PC-3 (cell line): ENCODE data around the gene AOPEP.

ENCODE experiments used
- EZH2 ChIP-seq: fragments of 300-600 bp; sonication (generic); IDR thresholded peaks from one replicate; pipeline ENCODE4 v1.6.1; 2017; ENCODE audit warnings: antibody characterized with exemption, mild to moderate bottlenecking, low read length; ENCODE audit not compliant: unreplicated experiment
- TF ChIP-seq, protein P1 (sequence below): fragments of 300-600 bp; sonication (generic); conservative IDR thresholded peaks from 2 replicates; pipeline ENCODE4 v1.5.1; 2017; ENCODE audit warnings: antibody characterized with exemption, low read depth, mild to moderate bottlenecking, low read length

DNA sequence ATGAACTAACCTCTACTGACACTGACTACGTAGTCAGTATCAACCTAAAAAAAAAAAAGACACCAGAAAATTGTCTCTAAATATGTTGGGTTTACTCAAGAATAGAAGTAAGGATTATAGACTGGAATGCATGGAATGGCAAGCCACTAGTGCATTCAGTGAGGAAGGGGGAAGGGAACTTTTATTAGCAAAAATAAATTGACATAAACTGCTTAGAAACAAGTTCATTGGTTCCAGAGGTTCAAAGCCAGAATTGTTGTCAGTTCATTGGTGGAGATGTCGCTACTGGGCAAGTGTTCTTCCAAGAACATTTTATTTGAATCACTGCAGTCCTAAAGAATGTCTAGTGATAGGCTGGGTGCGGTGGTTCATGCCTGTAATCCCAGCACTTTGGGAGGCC is 26.1 kb upstream of the AOPEP start:
- TF ChIP-seq, protein P1, sequence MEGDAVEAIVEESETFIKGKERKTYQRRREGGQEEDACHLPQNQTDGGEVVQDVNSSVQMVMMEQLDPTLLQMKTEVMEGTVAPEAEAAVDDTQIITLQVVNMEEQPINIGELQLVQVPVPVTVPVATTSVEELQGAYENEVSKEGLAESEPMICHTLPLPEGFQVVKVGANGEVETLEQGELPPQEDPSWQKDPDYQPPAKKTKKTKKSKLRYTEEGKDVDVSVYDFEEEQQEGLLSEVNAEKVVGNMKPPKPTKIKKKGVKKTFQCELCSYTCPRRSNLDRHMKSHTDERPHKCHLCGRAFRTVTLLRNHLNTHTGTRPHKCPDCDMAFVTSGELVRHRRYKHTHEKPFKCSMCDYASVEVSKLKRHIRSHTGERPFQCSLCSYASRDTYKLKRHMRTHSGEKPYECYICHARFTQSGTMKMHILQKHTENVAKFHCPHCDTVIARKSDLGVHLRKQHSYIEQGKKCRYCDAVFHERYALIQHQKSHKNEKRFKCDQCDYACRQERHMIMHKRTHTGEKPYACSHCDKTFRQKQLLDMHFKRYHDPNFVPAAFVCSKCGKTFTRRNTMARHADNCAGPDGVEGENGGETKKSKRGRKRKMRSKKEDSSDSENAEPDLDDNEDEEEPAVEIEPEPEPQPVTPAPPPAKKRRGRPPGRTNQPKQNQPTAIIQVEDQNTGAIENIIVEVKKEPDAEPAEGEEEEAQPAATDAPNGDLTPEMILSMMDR, result no peak
- no peak for TF ChIP-seq EZH2
